Measurements from ENCODE around the gene FSCB. TPM values are rescaled to one million over a fixed set of nuclear protein-coding genes. Genes with fewer than 3 reads are reported as not detected.
"Not testable (repeated sequence)": the region's sequence is repeated elsewhere in the genome, so short reads cannot be mapped to it uniquely, and the experiment has no call there.

FSCB gene
- total and polyA plus RNA-seq, 2 donors (not counting 1 experiment from before 2014, with no cell fraction given) = not detected

DNA sequence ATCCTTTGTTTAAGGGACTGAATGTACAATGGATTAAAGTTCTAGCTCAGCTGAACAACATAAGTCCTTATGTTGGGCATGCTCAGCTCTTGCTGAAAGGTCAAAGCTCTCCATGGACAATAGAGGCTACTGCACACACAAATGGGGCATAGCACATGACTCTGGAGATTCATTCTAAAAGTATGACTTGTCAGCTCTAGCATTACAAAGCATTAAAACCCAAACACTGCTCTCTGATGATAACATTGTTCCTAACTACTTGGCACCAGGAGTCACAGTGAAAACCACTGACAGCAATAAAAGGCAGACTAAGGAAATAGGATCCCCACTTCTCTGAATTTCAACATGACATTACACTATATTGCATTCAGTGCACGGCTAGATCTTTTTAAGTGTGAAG, 21.9 kb upstream of the FSCB start:
- no peak overlapping the region for H3K4me2 ChIP-seq (ENCODE audit: extremely low read depth, insufficient read depth, low read length)
- no peak overlapping the region for H3K9ac ChIP-seq (ENCODE audit: insufficient read depth, low read length)
- H3K4me3 ChIP-seq (replicated peaks in 1 of 4; ENCODE audit: control extremely low read depth in 1 of 4, insufficient read depth in 1 of 4, low read depth in 3 of 4, low read length in 4 of 4) = no peak overlapping the region
- no peaks in the 10 kb centered on the region for H3K4me1 ChIP-seq (ENCODE audit: control insufficient read depth, extremely low read depth, insufficient read depth, low read length)
- no peaks in the 10 kb centered on the region for H3K79me2 ChIP-seq (ENCODE audit: control insufficient read depth, insufficient read depth, low read length)
- H4K20me1 ChIP-seq (ENCODE audit: control insufficient read depth, extremely low read depth, insufficient read depth, low read length) = no peaks in the 10 kb centered on the region
- TF ChIP-seq, protein P1, sequence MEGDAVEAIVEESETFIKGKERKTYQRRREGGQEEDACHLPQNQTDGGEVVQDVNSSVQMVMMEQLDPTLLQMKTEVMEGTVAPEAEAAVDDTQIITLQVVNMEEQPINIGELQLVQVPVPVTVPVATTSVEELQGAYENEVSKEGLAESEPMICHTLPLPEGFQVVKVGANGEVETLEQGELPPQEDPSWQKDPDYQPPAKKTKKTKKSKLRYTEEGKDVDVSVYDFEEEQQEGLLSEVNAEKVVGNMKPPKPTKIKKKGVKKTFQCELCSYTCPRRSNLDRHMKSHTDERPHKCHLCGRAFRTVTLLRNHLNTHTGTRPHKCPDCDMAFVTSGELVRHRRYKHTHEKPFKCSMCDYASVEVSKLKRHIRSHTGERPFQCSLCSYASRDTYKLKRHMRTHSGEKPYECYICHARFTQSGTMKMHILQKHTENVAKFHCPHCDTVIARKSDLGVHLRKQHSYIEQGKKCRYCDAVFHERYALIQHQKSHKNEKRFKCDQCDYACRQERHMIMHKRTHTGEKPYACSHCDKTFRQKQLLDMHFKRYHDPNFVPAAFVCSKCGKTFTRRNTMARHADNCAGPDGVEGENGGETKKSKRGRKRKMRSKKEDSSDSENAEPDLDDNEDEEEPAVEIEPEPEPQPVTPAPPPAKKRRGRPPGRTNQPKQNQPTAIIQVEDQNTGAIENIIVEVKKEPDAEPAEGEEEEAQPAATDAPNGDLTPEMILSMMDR (conservative IDR thresholded peaks at IDR 0.05 in 1 of 2, IDR thresholded peaks at IDR 0.05 in 1 of 2; ENCODE audit: low read depth in 1 of 2, low read length in 2 of 2) = no peak
- no peak for TF ChIP-seq EZH2 (IDR thresholded peaks at IDR 0.05; ENCODE audit: low read length, missing control alignments)
- no peaks in the 10 kb centered on the region for H3K9me3 ChIP-seq (ENCODE audit: control insufficient read depth, insufficient read depth, low read depth, low read length)
- H3K27me3 ChIP-seq (ENCODE audit: control insufficient read depth, insufficient read depth, low read length) = no peaks in the 10 kb centered on the region
- no peaks in the 10 kb centered on the region for H3K36me3 ChIP-seq (ENCODE audit: control insufficient read depth, insufficient read depth, low read length)
- no peak overlapping the region for H2AFZ ChIP-seq (ENCODE audit: low read length)
- DNase-seq (ENCODE audit: low read depth in 2 of 2) = peak; percentile 0 to 51
- no peak overlapping the region for H3K27ac ChIP-seq (ENCODE audit: insufficient read depth, low read length)

- H3K9me3 ChIP-seq (ENCODE audit: control insufficient read depth, insufficient read depth, low read depth, low read length) = no peaks in the 10 kb centered on the region
- H3K4me1 ChIP-seq (ENCODE audit: control insufficient read depth, extremely low read depth, insufficient read depth, low read length) = no peaks in the 10 kb centered on the region
- TF ChIP-seq EZH2 (IDR thresholded peaks at IDR 0.05; ENCODE audit: low read length, missing control alignments) = no peak
- TF ChIP-seq, protein P1 (conservative IDR thresholded peaks at IDR 0.05 in 1 of 2, IDR thresholded peaks at IDR 0.05 in 1 of 2; ENCODE audit: low read depth in 1 of 2, low read length in 2 of 2) = no peak
- H3K4me2 ChIP-seq (ENCODE audit: extremely low read depth, insufficient read depth, low read length) = no peak overlapping the region
- H3K9ac ChIP-seq (ENCODE audit: insufficient read depth, low read length) = no peak overlapping the region
- H3K36me3 ChIP-seq (ENCODE audit: control insufficient read depth, insufficient read depth, low read length) = no peaks in the 10 kb centered on the region
- H4K20me1 ChIP-seq (ENCODE audit: control insufficient read depth, extremely low read depth, insufficient read depth, low read length) = no peaks in the 10 kb centered on the region
- H2AFZ ChIP-seq (ENCODE audit: low read length) = no peak overlapping the region
- no peaks in the 10 kb centered on the region for H3K79me2 ChIP-seq (ENCODE audit: control insufficient read depth, insufficient read depth, low read length)
- no peak for DNase-seq (ENCODE audit: low read depth in 2 of 2)
- no peaks in the 10 kb centered on the region for H3K27me3 ChIP-seq (ENCODE audit: control insufficient read depth, insufficient read depth, low read length)
- H3K27ac ChIP-seq (ENCODE audit: insufficient read depth, low read length) = no peak overlapping the region
- no peak overlapping the region for H3K4me3 ChIP-seq (replicated peaks in 1 of 4; ENCODE audit: control extremely low read depth in 1 of 4, insufficient read depth in 1 of 4, low read depth in 3 of 4, low read length in 4 of 4)
Observed at GRCh38 chr14:44528180-44528579, 21.1 kb upstream of the FSCB start.

DNA sequence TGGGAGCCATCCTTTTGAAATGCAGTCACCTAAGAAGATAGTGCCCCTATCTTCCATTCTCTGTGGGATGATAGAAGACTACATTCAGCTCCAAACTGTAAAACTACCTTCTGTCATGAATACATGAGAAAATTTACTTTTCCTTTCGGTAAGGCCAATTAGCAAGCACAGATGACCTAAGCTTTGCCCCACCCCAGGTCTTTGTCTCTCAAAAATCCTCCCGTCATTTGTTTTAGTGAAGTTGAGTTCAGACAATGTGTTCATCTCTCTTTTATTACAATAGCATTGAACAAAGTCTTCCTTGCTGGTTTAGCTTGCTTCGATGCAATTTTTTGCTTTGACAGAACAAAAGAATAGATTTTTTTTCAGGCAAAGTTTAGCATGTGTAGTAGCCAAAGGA, 18.2 kb upstream of the FSCB start:
- H3K9ac ChIP-seq (ENCODE audit: insufficient read depth, low read length) = no peak overlapping the region
- no peak overlapping the region for H3K4me3 ChIP-seq (replicated peaks in 1 of 4; ENCODE audit: control extremely low read depth in 1 of 4, insufficient read depth in 1 of 4, low read depth in 3 of 4, low read length in 4 of 4)
- H3K4me2 ChIP-seq (ENCODE audit: extremely low read depth, insufficient read depth, low read length) = no peak overlapping the region
- DNase-seq (ENCODE audit: low read depth in 2 of 2) = no peak
- H2AFZ ChIP-seq (ENCODE audit: low read length) = no peak overlapping the region
- TF ChIP-seq, protein P1 (conservative IDR thresholded peaks at IDR 0.05 in 1 of 2, IDR thresholded peaks at IDR 0.05 in 1 of 2; ENCODE audit: low read depth in 1 of 2, low read length in 2 of 2) = no peak
- TF ChIP-seq EZH2 (IDR thresholded peaks at IDR 0.05; ENCODE audit: low read length, missing control alignments) = no peak
- no peaks in the 10 kb centered on the region for H4K20me1 ChIP-seq (ENCODE audit: control insufficient read depth, extremely low read depth, insufficient read depth, low read length)
- H3K27me3 ChIP-seq (ENCODE audit: control insufficient read depth, insufficient read depth, low read length) = no peaks in the 10 kb centered on the region
- H3K9me3 ChIP-seq (ENCODE audit: control insufficient read depth, insufficient read depth, low read depth, low read length) = no peaks in the 10 kb centered on the region
- H3K27ac ChIP-seq (ENCODE audit: insufficient read depth, low read length) = no peak overlapping the region
- H3K79me2 ChIP-seq (ENCODE audit: control insufficient read depth, insufficient read depth, low read length) = no peaks in the 10 kb centered on the region
- no peaks in the 10 kb centered on the region for H3K4me1 ChIP-seq (ENCODE audit: control insufficient read depth, extremely low read depth, insufficient read depth, low read length)
- H3K36me3 ChIP-seq (ENCODE audit: control insufficient read depth, insufficient read depth, low read length) = no peaks in the 10 kb centered on the region

GRCh38 chr14:44515668-44516067, 8.6 kb upstream of the FSCB start:
- H3K27me3 ChIP-seq (ENCODE audit: control insufficient read depth, insufficient read depth, low read length); H2AFZ ChIP-seq (ENCODE audit: low read length); H3K27ac ChIP-seq (ENCODE audit: insufficient read depth, low read length); H3K79me2 ChIP-seq (ENCODE audit: control insufficient read depth, insufficient read depth, low read length); H3K9ac ChIP-seq (ENCODE audit: insufficient read depth, low read length); H3K4me1 ChIP-seq (ENCODE audit: control insufficient read depth, extremely low read depth, insufficient read depth, low read length); H3K9me3 ChIP-seq (ENCODE audit: control insufficient read depth, insufficient read depth, low read depth, low read length); H3K36me3 ChIP-seq (ENCODE audit: control insufficient read depth, insufficient read depth, low read length); DNase-seq (ENCODE audit: low read depth in 2 of 2); H3K4me2 ChIP-seq (ENCODE audit: extremely low read depth, insufficient read depth, low read length); H3K4me3 ChIP-seq (replicated peaks in 1 of 4; ENCODE audit: control extremely low read depth in 1 of 4, insufficient read depth in 1 of 4, low read depth in 3 of 4, low read length in 4 of 4); H4K20me1 ChIP-seq (ENCODE audit: control insufficient read depth, extremely low read depth, insufficient read depth, low read length): not testable (repeated sequence)

All from fibroblast of lung (primary cell).